Endothelial cell of umbilical vein (primary cell): ENCODE measurements around the gene PHC3. TPM values are rescaled to one million over a fixed set of nuclear protein-coding genes. Genes with fewer than 3 reads are reported as not detected.

ENCODE experiments used
- BruUV-seq: library from RNA; stranded (reverse); fragments of 400-500 nt; replicated peaks from 2 replicates; lab custom pipeline; 2021; lab: Mats Ljungman, UMichigan
- CTCF ChIA-PET: fragments of 300-600, 350-600 bp; sonication (Branson Sonifier 250); formaldehyde crosslinking; loops from one replicate; lab custom pipeline; 2021; ENCODE audit warnings: antibody characterized with exemption, inconsistent platforms; lab: Charles Lee
- POLR2A ChIA-PET: fragments of 300-600, 350-600 bp; sonication (Branson Sonifier 250); formaldehyde crosslinking; loops from one replicate; lab custom pipeline; 2021; ENCODE audit warnings: antibody characterized with exemption, inconsistent platforms; lab: Charles Lee
- DNase-seq: peaks from one replicate; pipeline ENCODE4 v3.0.0-alpha.2; 2011; ENCODE audit warnings: low read depth, low spot score
- FAIRE-seq: peaks from 2 replicates; lab custom pipeline; 2011; peaks lifted over from hg19 to GRCh38; lab: Jason Lieb, UNC
- H2AFZ ChIP-seq: 2 replicates; pipeline ENCODE4 v1.6.0; 2012; ENCODE audit warnings: low read depth, low read length, control low read depth, inconsistent platforms
- H3K27ac ChIP-seq: 2 replicates; pipeline ENCODE4 v1.5.1; 2011; ENCODE audit warnings: low read depth, mild to moderate bottlenecking, control low read depth, low read length, moderate library complexity; ENCODE audit not compliant: insufficient read depth
- H3K27me3 ChIP-seq, 2 experiments: 2 replicates each; pipeline versions ENCODE4 v1.6.0 to v1.6.1; 2011; ENCODE audit warnings: low read length in 2 of 2, mixed read lengths in 1 of 2; ENCODE audit not compliant: control insufficient read depth in 2 of 2, insufficient read depth in 2 of 2
- H3K36me3 ChIP-seq, 2 experiments: 2 replicates in 1 of 2; 3 replicates in 1 of 2; pipeline ENCODE4 v1.5.1; 2011; ENCODE audit warnings: low read length in 2 of 2, mild to moderate bottlenecking in 1 of 2, moderate library complexity in 1 of 2; ENCODE audit not compliant: control insufficient read depth in 2 of 2, insufficient read depth in 2 of 2; ENCODE audit errors: extremely low read depth in 1 of 2
- H3K4me1 ChIP-seq: 3 replicates; pipeline ENCODE4 v1.5.1; 2011; ENCODE audit warnings: mild to moderate bottlenecking, low read length; ENCODE audit not compliant: control insufficient read depth, insufficient read depth; ENCODE audit errors: extremely low read depth
- H3K4me2 ChIP-seq: 2 replicates; pipeline ENCODE4 v1.6.1; 2011; ENCODE audit warnings: low read length, control low read depth, mixed read lengths; ENCODE audit not compliant: insufficient read depth
- H3K4me3 ChIP-seq, 3 experiments: fragments of 200-600 bp in 1 of 3; sonication (generic), shearing (Covaris generic) in 1 of 3; replicated peaks in 1 of 3; 2 replicates each; pipeline ENCODE4 v1.5.1; 2011 to 2016; ENCODE audit warnings: control low read depth in 3 of 3, low read length in 3 of 3, mild to moderate bottlenecking in 2 of 3, inconsistent platforms in 1 of 3, low read depth in 1 of 3, moderate library complexity in 1 of 3; ENCODE audit not compliant: insufficient read depth in 1 of 3
- H3K79me2 ChIP-seq: 2 replicates; pipeline ENCODE4 v1.6.0; 2012; ENCODE audit warnings: low read length, inconsistent platforms; ENCODE audit not compliant: control insufficient read depth, insufficient read depth
- H3K9ac ChIP-seq: replicated peaks from 2 replicates; pipeline ENCODE3; 2011; ENCODE audit warnings: low read length, control low read depth; ENCODE audit not compliant: insufficient read depth; ENCODE audit errors: extremely low read depth
- H3K9me1 ChIP-seq: replicated peaks from 3 replicates; pipeline ENCODE4 v1.6.0; 2011; ENCODE audit warnings: mild to moderate bottlenecking, low read length; ENCODE audit not compliant: control insufficient read depth, insufficient read depth; ENCODE audit errors: extremely low read depth
- H3K9me3 ChIP-seq: replicated peaks from 2 replicates; pipeline ENCODE4 v1.5.1; 2012; ENCODE audit warnings: low read length, inconsistent platforms; ENCODE audit not compliant: control insufficient read depth, insufficient read depth
- H4K20me1 ChIP-seq: replicated peaks from 2 replicates; pipeline ENCODE3; 2011; ENCODE audit warnings: mild to moderate bottlenecking, low read length; ENCODE audit not compliant: control insufficient read depth, insufficient read depth; ENCODE audit errors: extremely low read depth
- EZH2 ChIP-seq: IDR thresholded peaks from 2 replicates; pipeline ENCODE4 v1.6.1; 2012; ENCODE audit warnings: borderline replicate concordance, low read depth, mild to moderate bottlenecking, moderate library complexity, low read length, inconsistent platforms; ENCODE audit not compliant: severe bottlenecking
- FOS ChIP-seq: IDR thresholded peaks from 2 replicates; pipeline ENCODE4 v1.6.1; 2011; ENCODE audit warnings: mild to moderate bottlenecking, low read length, moderate library complexity, borderline replicate concordance; ENCODE audit not compliant: insufficient read depth
- GATA2 ChIP-seq: IDR thresholded peaks from 2 replicates; pipeline ENCODE4 v1.7.0; 2011; ENCODE audit warnings: low read depth, mild to moderate bottlenecking, moderate library complexity, mixed read lengths, low read length; ENCODE audit not compliant: insufficient read length, insufficient read depth
- JUN ChIP-seq: IDR thresholded peaks from 2 replicates; pipeline ENCODE4 v1.6.1; 2011; ENCODE audit warnings: borderline replicate concordance, low read depth; ENCODE audit not compliant: insufficient read length, insufficient read depth
- MAX ChIP-seq: IDR thresholded peaks from 2 replicates; pipeline ENCODE4 v1.6.1; 2011; ENCODE audit not compliant: insufficient read depth, insufficient read length
- MYC ChIP-seq: IDR thresholded peaks from one replicate; pipeline ENCODE4 v1.6.1; 2011; ENCODE audit warnings: mild to moderate bottlenecking, low read depth, low read length
- POLR2A ChIP-seq: IDR thresholded peaks from 2 replicates; pipeline ENCODE4 v1.6.1; 2012; ENCODE audit warnings: low read depth, mild to moderate bottlenecking, control low read depth, low read length
- POLR2AphosphoS5 ChIP-seq: IDR thresholded peaks from 2 replicates; pipeline ENCODE4 v1.6.1; 2012; ENCODE audit warnings: low read depth, mild to moderate bottlenecking, control low read depth, low read length, moderate library complexity; ENCODE audit not compliant: insufficient read depth
- dilution Hi-C: fragments of 300-500 bp; cut with MboI; formaldehyde crosslinking; loops from one replicate; pipeline ENCODE4 v1.15.0; 2019; ENCODE audit warnings: low sequenced_read_pairs; ENCODE audit not compliant: extremely low pct_ligation_motif_present
- intact Hi-C: fragments of 100-400 bp; cut with micrococcal nuclease; formaldehyde crosslinking; loops from one replicate; pipeline ENCODE4 v1.10.0; 2022
- polyA plus RNA-seq, 4 experiments: library from polyadenylated mRNA; depleted of rRNA in 3 of 4; stranded (reverse) in 3 of 4; unstranded in 1 of 4; fragments of >200 nt; gene quantifications; 2 replicates each; pipeline versions ENCODE4 v1.2.1 to v1.2.3, GENCODE V29; 2011 to 2012; ENCODE audit warnings: missing spikeins in 1 of 4
- total RNA-seq: library from RNA; stranded (reverse); gene quantifications from 2 replicates; pipeline ENCODE4 v1.2.3, GENCODE V29; 2021
- TF ChIP-seq, protein P1 (sequence below), 2 donors: IDR thresholded peaks; 1 replicate in 1 of 2; 2 replicates in 1 of 2; pipeline ENCODE4 v1.5.1; 2011; ENCODE audit warnings: low read length in 2 of 2, mild to moderate bottlenecking in 2 of 2, moderate library complexity in 2 of 2, control low read depth in 1 of 2, inconsistent platforms in 1 of 2, low read depth in 1 of 2; ENCODE audit not compliant: insufficient read depth in 1 of 2; ENCODE audit errors: extremely low read depth in 1 of 2

The PHC3 gene
- total and polyA plus RNA-seq, 2 donors (not counting 3 experiments of a cell fraction or from before 2014, with no cell fraction given), result 35.7 to 45.8 TPM

GRCh38 chr3:170151536-170151935 is 30.0 kb downstream of the PHC3 start:
- Histone ChIP-seq H3K27me3 (no peaks in the 10 kb centered on the region), H3K27ac (no peak overlapping the region), H3K4me3 (no peak overlapping the region), H3K4me2 (no peak overlapping the region), H3K36me3 (peaks cover 0 to 3% of the 10 kb centered on the region in 2 experiments), H4K20me1 (no peaks in the 10 kb centered on the region), H3K79me2 (peaks cover 45% of the 10 kb centered on the region), H3K4me1 (no peaks in the 10 kb centered on the region), H2AFZ (no peak overlapping the region), H3K9me1 (no peaks in the 10 kb centered on the region), H3K9me3 (no peaks in the 10 kb centered on the region), H3K9ac (no peak overlapping the region)
- POLR2A ChIA-PET, result no interaction called here
- BruUV-seq, result no TSS peak
- intact Hi-C loops, result no loop called here
- TF ChIP-seq JUN (no peak), EZH2 (no peak), POLR2A (no peak)
- FAIRE-seq, result no peak
- CTCF ChIA-PET, result interaction anchor here (0.8 to 1.7 kb wide), 5 partner anchors 9 to 47 kb away, joined by 3 to 5 read pairs (median 3); no protein-coding TSS in a partner anchor
- no peak for DNase-seq
- dilution Hi-C loops, result no loop called here

GRCh38 chr3:170149016-170149415 is 32.5 kb downstream of the PHC3 start:
- Histone ChIP-seq H4K20me1 (no peaks in the 10 kb centered on the region), H3K27ac (no peak overlapping the region), H3K36me3 (peaks cover 3% of the 10 kb centered on the region in 2 experiments), H2AFZ (no peak overlapping the region), H3K79me2 (peaks cover 27% of the 10 kb centered on the region), H3K9me3 (no peaks in the 10 kb centered on the region), H3K4me2 (no peak overlapping the region), H3K4me3 (no peak overlapping the region), H3K9me1 (no peaks in the 10 kb centered on the region), H3K4me1 (no peaks in the 10 kb centered on the region), H3K9ac (no peak overlapping the region), H3K27me3 (no peaks in the 10 kb centered on the region)
- FAIRE-seq, result no peak
- CTCF ChIA-PET, result interaction anchor here (1.3 kb wide), 1 partner anchor 25 kb away, joined by 3 read pairs; no protein-coding TSS in a partner anchor
- TF ChIP-seq MYC, result no peak
- TF ChIP-seq POLR2AphosphoS5, result no peak
- no peak for TF ChIP-seq POLR2A
- TF ChIP-seq, protein P1, sequence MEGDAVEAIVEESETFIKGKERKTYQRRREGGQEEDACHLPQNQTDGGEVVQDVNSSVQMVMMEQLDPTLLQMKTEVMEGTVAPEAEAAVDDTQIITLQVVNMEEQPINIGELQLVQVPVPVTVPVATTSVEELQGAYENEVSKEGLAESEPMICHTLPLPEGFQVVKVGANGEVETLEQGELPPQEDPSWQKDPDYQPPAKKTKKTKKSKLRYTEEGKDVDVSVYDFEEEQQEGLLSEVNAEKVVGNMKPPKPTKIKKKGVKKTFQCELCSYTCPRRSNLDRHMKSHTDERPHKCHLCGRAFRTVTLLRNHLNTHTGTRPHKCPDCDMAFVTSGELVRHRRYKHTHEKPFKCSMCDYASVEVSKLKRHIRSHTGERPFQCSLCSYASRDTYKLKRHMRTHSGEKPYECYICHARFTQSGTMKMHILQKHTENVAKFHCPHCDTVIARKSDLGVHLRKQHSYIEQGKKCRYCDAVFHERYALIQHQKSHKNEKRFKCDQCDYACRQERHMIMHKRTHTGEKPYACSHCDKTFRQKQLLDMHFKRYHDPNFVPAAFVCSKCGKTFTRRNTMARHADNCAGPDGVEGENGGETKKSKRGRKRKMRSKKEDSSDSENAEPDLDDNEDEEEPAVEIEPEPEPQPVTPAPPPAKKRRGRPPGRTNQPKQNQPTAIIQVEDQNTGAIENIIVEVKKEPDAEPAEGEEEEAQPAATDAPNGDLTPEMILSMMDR (IDR thresholded peaks at IDR 0.05; ENCODE audit: extremely low read depth in 1 of 2, insufficient read depth in 1 of 2, low read depth in 1 of 2, low read length in 2 of 2), result no peak
- no peak for TF ChIP-seq FOS
- no peak for TF ChIP-seq JUN
- no peak for TF ChIP-seq MAX
- no peak for TF ChIP-seq EZH2
- TF ChIP-seq GATA2, result no peak
- POLR2A ChIA-PET, result interaction anchor here (0.5 kb wide), 1 partner anchor 53 kb away, joined by 3 read pairs; no protein-coding TSS in a partner anchor
- intact Hi-C loops, result no loop called here
- dilution Hi-C loops, result no loop called here
- no TSS peak for BruUV-seq
- no peak for DNase-seq
